IMR-90 (cell line): ENCODE data around the gene STAT5B. TPM values are rescaled to one million over a fixed set of nuclear protein-coding genes. Genes with fewer than 3 reads are reported as not detected.

ENCODE experiments used
- FOS ChIP-seq: fragments of 150-350 bp; IDR thresholded peaks from 2 replicates; pipeline ENCODE4 v1.6.1; 2016; ENCODE audit warnings: low read depth, low read length
- MXI1 ChIP-seq: IDR thresholded peaks from 2 replicates; pipeline ENCODE4 v1.6.1; 2012; ENCODE audit warnings: low read depth, mild to moderate bottlenecking, low read length, moderate library complexity, borderline replicate concordance
- RCOR1 ChIP-seq: IDR thresholded peaks from 2 replicates; pipeline ENCODE4 v1.6.1; 2012; ENCODE audit warnings: mild to moderate bottlenecking, low read length, improper control_type of control experiment; ENCODE audit not compliant: insufficient replicate concordance
- polyA plus RNA-seq, 3 experiments: library from polyadenylated mRNA; depleted of rRNA; stranded (reverse); fragments of >200 nt; gene quantifications; 2 replicates each; pipeline ENCODE4 v1.2.3, GENCODE V29; 2012; ENCODE audit warnings: low replicate concordance in 1 of 3
- total RNA-seq: library from RNA; depleted of rRNA; stranded (reverse); fragments of >200 nt; gene quantifications from 2 replicates; pipeline ENCODE4 v1.2.3, GENCODE V29; 2012

Gene STAT5B
- total and polyA plus RNA-seq, 2 of the 4 experiments (the other 2 are of a cell fraction): 24.4 to 29.6 TPM

GRCh38 chr17:42276609-42277341 is 584 bp upstream of the STAT5B start (continued):
- TF ChIP-seq MXI1 (peak; percentile 64; the same call in 1 of the 2 replicates), RCOR1 (no peak), FOS (peak; percentile 34; the same call in 1 of the 2 replicates)
